Ishikawa (cell line): Measurements from ENCODE around the gene PLPP1.

Experiments used
- EGR1 ChIP-seq: IDR thresholded peaks from 2 replicates; pipeline ENCODE4 v1.6.1; 2012
- MAX ChIP-seq: IDR thresholded peaks from 2 replicates; pipeline ENCODE4 v1.6.1; 2012
- REST ChIP-seq: IDR thresholded peaks from 2 replicates; pipeline ENCODE4 v1.6.1; 2012; ENCODE audit warnings: low read depth, mild to moderate bottlenecking
- TEAD4 ChIP-seq: IDR thresholded peaks from 2 replicates; pipeline ENCODE4 v1.6.1; 2012

GRCh38 chr5:55534436-55535198 is at the start of gene PLPP1:
- TF ChIP-seq TEAD4 (no peak), MAX (peak; percentile 75), REST (no peak), EGR1 (peak; percentile 65)
